GM12875 (cell line): Measurements from ENCODE around the gene HECW1.

Experiments
- H3K4me3 ChIP-seq: one replicate; pipeline ENCODE4 v1.5.1; 2011; ENCODE audit warnings: low read depth, low read length, control low read depth
- TF ChIP-seq, protein P1 (sequence below): IDR thresholded peaks from 2 replicates; pipeline ENCODE4 v1.5.1; 2011; ENCODE audit warnings: low read depth, mild to moderate bottlenecking, control low read depth, inconsistent platforms, low read length, moderate library complexity, borderline replicate concordance; ENCODE audit not compliant: insufficient read depth

HECW1 gene

DNA sequence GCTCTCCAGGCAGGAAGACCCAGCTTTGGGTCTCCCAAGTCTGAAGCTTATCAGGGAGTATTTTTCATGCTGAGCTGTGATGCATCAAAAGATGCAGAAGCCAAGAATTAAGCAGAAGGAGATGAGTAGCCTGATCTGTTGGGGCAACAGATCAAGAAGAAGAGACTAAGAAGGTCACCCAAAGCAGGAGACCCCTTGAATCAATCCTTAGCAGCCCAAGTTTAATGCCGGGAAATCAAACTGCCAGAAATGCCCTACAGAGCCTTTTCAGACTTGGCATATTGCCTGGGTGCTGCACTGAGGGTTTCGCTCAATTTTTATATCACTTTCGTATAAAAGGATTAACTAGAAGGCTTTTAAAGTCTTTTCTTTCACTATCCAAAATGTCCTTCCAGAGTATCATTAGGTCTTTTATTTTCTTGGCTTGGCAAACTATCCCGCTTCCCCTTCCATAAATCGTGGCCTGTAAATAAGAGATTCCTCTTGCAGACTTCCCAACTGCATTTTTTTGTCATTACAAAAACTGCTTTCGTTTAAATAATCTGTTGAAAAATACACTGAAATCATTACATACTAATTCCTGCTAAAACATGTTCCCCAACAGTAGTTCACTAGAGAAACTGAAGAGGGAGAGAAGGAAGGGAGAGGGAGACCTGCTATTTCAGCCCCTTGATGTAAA, 421.5 kb downstream of the HECW1 start:
- no peak overlapping the region for H3K4me3 ChIP-seq
- TF ChIP-seq, protein P1, sequence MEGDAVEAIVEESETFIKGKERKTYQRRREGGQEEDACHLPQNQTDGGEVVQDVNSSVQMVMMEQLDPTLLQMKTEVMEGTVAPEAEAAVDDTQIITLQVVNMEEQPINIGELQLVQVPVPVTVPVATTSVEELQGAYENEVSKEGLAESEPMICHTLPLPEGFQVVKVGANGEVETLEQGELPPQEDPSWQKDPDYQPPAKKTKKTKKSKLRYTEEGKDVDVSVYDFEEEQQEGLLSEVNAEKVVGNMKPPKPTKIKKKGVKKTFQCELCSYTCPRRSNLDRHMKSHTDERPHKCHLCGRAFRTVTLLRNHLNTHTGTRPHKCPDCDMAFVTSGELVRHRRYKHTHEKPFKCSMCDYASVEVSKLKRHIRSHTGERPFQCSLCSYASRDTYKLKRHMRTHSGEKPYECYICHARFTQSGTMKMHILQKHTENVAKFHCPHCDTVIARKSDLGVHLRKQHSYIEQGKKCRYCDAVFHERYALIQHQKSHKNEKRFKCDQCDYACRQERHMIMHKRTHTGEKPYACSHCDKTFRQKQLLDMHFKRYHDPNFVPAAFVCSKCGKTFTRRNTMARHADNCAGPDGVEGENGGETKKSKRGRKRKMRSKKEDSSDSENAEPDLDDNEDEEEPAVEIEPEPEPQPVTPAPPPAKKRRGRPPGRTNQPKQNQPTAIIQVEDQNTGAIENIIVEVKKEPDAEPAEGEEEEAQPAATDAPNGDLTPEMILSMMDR = no peak

DNA sequence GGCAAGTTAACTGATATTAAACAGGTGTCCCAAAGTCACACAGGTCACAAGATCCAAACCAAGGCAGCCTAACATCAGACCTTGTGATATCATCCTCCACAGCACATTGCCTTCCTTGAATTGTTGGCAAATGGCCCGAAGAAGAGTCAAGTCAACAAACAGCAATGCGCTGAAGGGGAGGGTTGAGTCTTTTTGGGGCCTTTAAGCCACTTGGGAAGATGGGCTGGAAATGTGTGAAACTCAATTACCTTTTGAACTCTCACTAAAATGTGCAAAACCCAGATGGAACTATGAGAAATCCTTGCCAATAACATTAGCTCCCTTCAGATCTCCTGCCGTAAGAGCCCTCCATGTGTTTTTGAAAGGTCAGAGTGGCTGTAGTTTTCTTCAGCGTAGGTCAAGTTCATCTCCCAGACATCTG, 422.6 kb downstream of the HECW1 start:
- no peak overlapping the region for H3K4me3 ChIP-seq
- TF ChIP-seq, protein P1 = no peak

DNA sequence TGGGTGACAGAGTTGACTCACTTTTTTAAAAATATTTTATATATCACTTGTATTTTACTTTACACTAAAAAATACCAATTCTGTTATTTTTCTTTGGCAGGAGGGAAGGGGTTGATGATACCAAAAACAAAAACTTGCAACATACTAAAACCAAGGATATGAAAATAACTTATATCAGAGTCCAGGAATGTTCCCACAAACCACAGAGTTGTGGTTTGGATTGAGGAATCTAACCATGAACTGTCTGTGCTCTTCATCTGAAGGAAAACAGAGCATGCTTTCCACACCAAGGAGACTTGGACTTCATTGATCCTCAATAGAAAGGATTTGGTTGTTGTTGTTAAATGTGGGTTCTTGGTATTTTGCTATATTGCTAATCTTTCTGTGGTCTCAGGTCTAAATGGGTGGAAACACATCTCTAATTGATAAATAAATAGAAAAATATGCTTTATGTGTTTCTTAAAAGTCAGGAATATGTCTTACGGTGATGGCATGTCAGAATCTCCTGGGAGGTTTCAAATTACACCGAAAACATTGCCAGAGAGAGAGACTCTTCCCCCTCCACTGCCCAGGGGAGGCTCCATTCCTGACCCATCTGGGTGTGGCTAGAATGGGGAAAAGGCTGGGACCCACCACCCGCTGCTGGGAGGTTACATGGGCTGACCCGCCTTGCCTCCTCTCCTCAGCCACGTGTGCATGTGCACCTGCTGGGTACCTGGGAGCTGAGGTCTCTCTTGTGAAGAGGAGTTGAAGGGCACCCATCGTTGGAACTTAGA, 423.6 kb downstream of the HECW1 start:
- no peak overlapping the region for H3K4me3 ChIP-seq
- TF ChIP-seq, protein P1 = no peak

DNA sequence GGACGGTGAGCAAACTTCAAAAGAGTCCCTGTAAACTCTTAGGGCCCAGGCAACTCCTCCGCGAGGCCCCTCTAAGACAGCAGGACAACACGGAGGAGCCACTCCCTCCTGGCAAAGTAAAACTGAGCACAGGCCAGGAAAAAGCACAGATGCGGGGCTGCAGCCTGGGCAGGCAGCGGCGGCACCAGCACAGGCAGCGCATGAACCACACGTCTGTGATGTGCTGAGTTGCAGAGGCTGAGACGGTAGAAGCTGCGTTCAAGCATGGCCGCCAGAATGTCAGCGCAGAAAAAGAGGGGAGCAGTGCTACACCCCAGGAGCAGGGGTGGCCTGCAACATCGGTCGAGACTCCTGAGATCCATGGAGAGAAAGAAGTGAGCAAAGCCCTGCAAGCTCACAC, 424.3 kb downstream of the HECW1 start:
- TF ChIP-seq, protein P1 = no peak
- H3K4me3 ChIP-seq = no peak overlapping the region

DNA sequence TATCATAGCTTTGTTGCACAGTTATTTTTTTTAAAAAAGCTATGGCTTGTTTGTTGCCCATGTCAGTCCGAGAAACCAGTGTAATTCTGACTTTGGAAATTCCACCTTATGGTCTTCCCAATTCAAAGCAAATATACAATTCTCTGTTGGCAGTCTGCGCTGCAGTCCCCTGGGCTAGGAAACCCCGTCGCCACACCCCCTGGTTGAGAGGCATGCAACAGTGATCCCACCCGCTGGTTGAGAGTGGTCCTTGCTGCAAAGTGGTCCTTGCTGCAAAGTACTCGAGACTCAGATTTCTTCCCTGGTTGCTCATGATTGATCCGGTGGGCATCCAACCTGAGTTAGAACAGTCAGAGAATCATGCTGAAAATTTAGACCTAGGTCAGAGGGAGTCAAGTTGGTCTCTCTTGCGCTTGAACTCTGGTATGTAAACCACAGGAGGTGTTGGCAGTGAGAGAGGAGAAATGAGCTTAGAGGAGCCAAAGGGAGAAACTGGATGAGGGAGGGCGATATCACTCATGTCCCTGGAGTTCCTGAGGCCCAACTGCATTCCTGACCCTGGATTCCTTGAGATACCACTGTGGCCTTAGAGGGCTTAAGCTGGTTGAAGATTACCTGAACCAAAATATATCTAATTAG, 425.4 kb downstream of the HECW1 start:
- TF ChIP-seq, protein P1 = no peak
- no peak overlapping the region for H3K4me3 ChIP-seq

DNA sequence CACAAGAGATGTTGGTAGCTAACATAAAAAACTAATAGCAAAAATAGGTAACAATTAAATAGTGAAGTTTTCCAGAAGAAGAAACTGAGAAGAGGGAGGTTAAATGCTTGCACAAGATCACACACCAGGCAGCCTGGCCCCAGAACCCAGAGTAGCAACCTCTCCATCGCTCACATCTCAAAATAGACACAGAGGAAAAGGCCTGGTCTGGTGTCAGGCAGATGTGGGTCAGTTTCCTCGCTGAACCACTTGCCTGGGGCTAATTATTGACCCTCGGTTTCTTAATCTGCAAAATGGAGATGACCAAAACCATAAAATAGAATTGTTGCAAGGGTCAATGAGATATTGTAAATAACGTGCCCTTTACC, 425.9 kb downstream of the HECW1 start:
- TF ChIP-seq, protein P1 = no peak
- H3K4me3 ChIP-seq = no peak overlapping the region
